Spinal cord (tissue), 10 donors: ENCODE measurements around the gene PGS1. TPM values are rescaled to one million over a fixed set of nuclear protein-coding genes. Genes with fewer than 3 reads are reported as not detected.

Source experiments
- DNase-seq, 6 donors: peaks; one replicate each; pipeline versions ENCODE4 v3.0.0 to v3.0.0-alpha.2; 2013 to 2015; ENCODE audit warnings: low spot score in 6 of 6, low read depth in 4 of 6
- H3K27ac ChIP-seq: one replicate; pipeline ENCODE4 v1.5.1; 2013; ENCODE audit warnings: low read depth, low read length, control low read depth
- H3K27me3 ChIP-seq: one replicate; pipeline ENCODE4 v1.6.1; 2013; ENCODE audit warnings: low read length; ENCODE audit not compliant: control insufficient read depth, insufficient read depth
- H3K36me3 ChIP-seq: one replicate; pipeline ENCODE4 v1.6.1; 2013; ENCODE audit warnings: low read length; ENCODE audit not compliant: control insufficient read depth, insufficient read depth
- H3K4me1 ChIP-seq: one replicate; pipeline ENCODE4 v1.6.1; 2013; ENCODE audit warnings: low read length; ENCODE audit not compliant: control insufficient read depth, insufficient read depth
- H3K4me3 ChIP-seq: one replicate; pipeline ENCODE4 v1.5.1; 2013; ENCODE audit warnings: low read depth, low read length, control low read depth
- H3K9me3 ChIP-seq: one replicate; pipeline ENCODE4 v1.6.1; 2013; ENCODE audit warnings: low read length; ENCODE audit not compliant: control insufficient read depth, insufficient read depth
- WGBS: methylation state at CpG from one replicate; pipeline ENCODE4 v1.1.5; 2013; ENCODE audit warnings: missing lambda C conversion rate; ENCODE audit not compliant: insufficient coverage; 5-methylcytosine and 5-hydroxymethylcytosine counted together
- polyA plus RNA-seq, 2 donors: library from polyadenylated mRNA; unstranded; fragments of 120-200 nt; gene quantifications; one replicate each; pipeline ENCODE4 v1.2.1, GENCODE V29; 2013; ENCODE audit not compliant: insufficient read length in 2 of 2
- total RNA-seq, 2 donors: library from RNA; depleted of rRNA in 1 of 2; stranded (reverse); fragments of 120-200 nt in 1 of 2; fragments of >200 nt in 1 of 2; gene quantifications; one replicate each; pipeline versions ENCODE4 v1.2.3 to v1.2.4, GENCODE V29; 2013 to 2014
- donor health status: healthy.

Gene PGS1
- total and polyA plus RNA-seq, 4 donors = 33.4 to 51.1 (median 40.7) TPM

GRCh38 chr17:78340183-78340955 lies 38.1 kb upstream of the PGS1 start:
- DNase-seq = no peak
- Histone ChIP-seq H3K4me3 (no peak overlapping the region), H3K27me3 (no peaks in the 10 kb centered on the region), H3K36me3 (no peaks in the 10 kb centered on the region), H3K9me3 (no peaks in the 10 kb centered on the region), H3K4me1 (peaks cover 22% of the 10 kb centered on the region), H3K27ac (no peak overlapping the region)
- 82% methylated on average over 6 of the region's 10 CpGs for WGBS

GRCh38 chr17:78341559-78342448 lies 36.6 kb upstream of the PGS1 start:
- Histone ChIP-seq H3K4me1 (peaks cover 22% of the 10 kb centered on the region), H3K27me3 (peaks cover 3% of the 10 kb centered on the region), H3K27ac (peak overlapping the region; percentile 79), H3K4me3 (no peak overlapping the region), H3K36me3 (no peaks in the 10 kb centered on the region), H3K9me3 (no peaks in the 10 kb centered on the region)
- DNase-seq = peak in 2 of 6 donors; percentile 80 to 81
- WGBS = 4% methylated on average over 93 of the region's 95 CpGs

GRCh38 chr17:78342449-78343186 lies 35.8 kb upstream of the PGS1 start:
- peaks cover 3% of the 10 kb centered on the region for H3K27me3 ChIP-seq
- H3K4me3 ChIP-seq = no peak overlapping the region
- peak in 1 of 6 donors; percentile 77 for DNase-seq
- peak overlapping the region; percentile 79 for H3K27ac ChIP-seq
- H3K4me1 ChIP-seq = peaks cover 22% of the 10 kb centered on the region
- WGBS = 64% methylated on average over 11 of the region's 26 CpGs
- H3K36me3 ChIP-seq = no peaks in the 10 kb centered on the region
- H3K9me3 ChIP-seq = no peaks in the 10 kb centered on the region

- 46% methylated on average over 4 of the region's 5 CpGs for WGBS
- peak overlapping the region; percentile 79 for H3K27ac ChIP-seq
- H3K4me1 ChIP-seq = peaks cover 22% of the 10 kb centered on the region
- H3K36me3 ChIP-seq = no peaks in the 10 kb centered on the region
- H3K9me3 ChIP-seq = no peaks in the 10 kb centered on the region
- H3K27me3 ChIP-seq = peaks cover 3% of the 10 kb centered on the region
- H3K4me3 ChIP-seq = no peak overlapping the region
- DNase-seq = peak in 1 of 6 donors; percentile 82
Observed at GRCh38 chr17:78343187-78343542, 35.3 kb upstream of the PGS1 start.

- DNase-seq = no peak
- peak overlapping the region; percentile 79 for H3K27ac ChIP-seq
- no peaks in the 10 kb centered on the region for H3K36me3 ChIP-seq
- WGBS = 83% methylated on average over 17 of the region's 19 CpGs
- no peak overlapping the region for H3K4me3 ChIP-seq
- H3K4me1 ChIP-seq = peaks cover 22% of the 10 kb centered on the region
- H3K9me3 ChIP-seq = no peaks in the 10 kb centered on the region
- H3K27me3 ChIP-seq = peaks cover 3% of the 10 kb centered on the region
Observed at GRCh38 chr17:78343543-78344201, 34.8 kb upstream of the PGS1 start.

- Histone ChIP-seq H3K27ac (no peak overlapping the region), H3K36me3 (no peaks in the 10 kb centered on the region), H3K4me3 (no peak overlapping the region), H3K9me3 (no peaks in the 10 kb centered on the region), H3K4me1 (peaks cover 22% of the 10 kb centered on the region), H3K27me3 (peaks cover 3% of the 10 kb centered on the region)
- DNase-seq = no peak
- WGBS = 82% methylated on average over 8 of the region's 10 CpGs
Observed at GRCh38 chr17:78344666-78345065, 33.8 kb upstream of the PGS1 start.

- Histone ChIP-seq H3K27me3 (peaks cover 3% of the 10 kb centered on the region), H3K4me3 (no peak overlapping the region), H3K4me1 (peaks cover 22% of the 10 kb centered on the region), H3K27ac (no peak overlapping the region), H3K36me3 (no peaks in the 10 kb centered on the region), H3K9me3 (no peaks in the 10 kb centered on the region)
- 81% methylated on average over 6 of the region's 8 CpGs for WGBS
- no peak for DNase-seq
Observed at GRCh38 chr17:78345172-78345571, 33.3 kb upstream of the PGS1 start.

- no peak for DNase-seq
- H3K36me3 ChIP-seq = no peaks in the 10 kb centered on the region
- 95% methylated on average over 9 of the region's 10 CpGs for WGBS
- H3K4me1 ChIP-seq = peaks cover 22% of the 10 kb centered on the region
- no peak overlapping the region for H3K4me3 ChIP-seq
- H3K27me3 ChIP-seq = peaks cover 3% of the 10 kb centered on the region
- no peak overlapping the region for H3K27ac ChIP-seq
- no peaks in the 10 kb centered on the region for H3K9me3 ChIP-seq
Observed at GRCh38 chr17:78345791-78346494, 32.5 kb upstream of the PGS1 start.
